Stimulated activated CD4-positive, alpha-beta T cell treated with anti-CD3 and anti-CD28 coated beads, Interleukin-1b, Interleukin-23, amount 100 ng/mL, for 1 hour (primary cell): ENCODE measurements around the gene PNPLA3.

Source experiments
- DNase-seq, 2 donors: peaks; one replicate each; pipeline ENCODE4 v3.0.0-alpha.2; 2020; ENCODE audit warnings: low read depth in 2 of 2

The PNPLA3 gene

DNA sequence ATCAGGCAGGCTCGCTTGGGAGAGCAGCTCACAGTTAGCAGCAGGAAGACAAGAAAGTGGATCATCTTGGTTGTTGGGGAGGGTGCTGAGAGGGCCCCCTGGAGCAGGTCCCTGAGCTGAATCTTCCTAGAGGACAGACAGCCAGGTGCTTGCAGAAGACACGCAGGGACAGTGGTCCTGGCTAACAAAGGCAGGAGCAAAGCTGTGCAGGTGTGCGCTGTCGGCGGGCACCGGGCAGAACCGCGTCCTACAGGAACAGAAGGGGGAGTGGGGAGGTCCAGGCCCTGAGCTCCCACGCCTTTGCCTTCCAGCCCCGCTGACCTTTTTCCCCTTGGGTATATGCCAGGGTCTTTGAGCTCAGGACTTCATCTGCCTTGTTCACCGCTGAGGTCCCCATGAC is 70.4 kb downstream of the PNPLA3 start:
- no peak for DNase-seq

DNA sequence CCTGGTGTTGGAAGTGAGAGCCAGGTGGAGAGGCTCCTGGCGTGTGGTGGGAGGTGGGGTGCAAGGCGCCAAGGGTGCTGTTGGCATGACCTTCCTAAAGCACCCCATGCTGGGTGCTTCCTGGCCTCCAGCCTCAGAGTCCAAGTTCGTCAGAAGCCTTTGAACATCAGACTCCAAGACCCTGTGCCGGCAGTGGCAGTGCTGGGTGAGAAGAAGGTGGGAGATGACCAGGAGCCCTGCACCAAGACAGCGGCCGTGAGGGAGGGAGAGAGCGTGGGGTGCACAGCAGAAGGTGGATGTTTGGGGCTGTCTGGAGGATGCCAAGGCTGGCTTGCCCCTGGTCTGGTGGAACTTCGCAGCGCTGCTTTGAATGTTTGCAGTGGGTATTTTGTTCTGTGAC is 70.8 kb downstream of the PNPLA3 start:
- DNase-seq = no peak

DNA sequence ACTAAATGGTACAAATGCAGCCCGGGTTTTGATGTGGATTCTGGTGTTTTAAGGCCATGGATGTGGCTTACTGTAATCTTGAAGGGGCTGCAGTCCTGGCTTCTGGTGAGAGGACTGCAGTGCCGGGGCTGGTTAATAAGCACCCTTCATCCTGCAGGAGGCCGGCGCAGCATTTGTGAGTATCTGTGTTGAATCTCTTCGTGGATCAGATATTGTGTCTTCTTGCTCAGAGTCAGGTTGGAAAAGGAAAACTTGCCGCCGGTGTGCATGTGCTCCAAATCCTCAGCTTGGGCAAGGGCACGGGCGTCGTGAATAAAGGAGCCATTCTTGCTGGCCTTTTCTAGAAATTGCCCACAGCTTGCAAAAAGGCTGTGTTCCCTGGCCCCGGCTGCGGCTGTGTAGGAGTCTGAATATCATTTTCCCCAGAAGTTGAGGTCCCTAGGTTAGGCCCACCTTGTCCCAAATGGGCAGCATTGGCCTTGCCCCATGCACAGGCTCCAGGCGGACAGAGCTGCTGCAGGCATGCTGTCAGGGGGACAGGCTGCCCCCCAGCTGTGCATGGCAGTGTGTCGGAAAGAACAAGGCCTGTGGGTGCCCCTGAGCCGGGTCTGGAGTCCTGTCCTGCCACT is 71.6 kb downstream of the PNPLA3 start:
- no peak for DNase-seq

DNA sequence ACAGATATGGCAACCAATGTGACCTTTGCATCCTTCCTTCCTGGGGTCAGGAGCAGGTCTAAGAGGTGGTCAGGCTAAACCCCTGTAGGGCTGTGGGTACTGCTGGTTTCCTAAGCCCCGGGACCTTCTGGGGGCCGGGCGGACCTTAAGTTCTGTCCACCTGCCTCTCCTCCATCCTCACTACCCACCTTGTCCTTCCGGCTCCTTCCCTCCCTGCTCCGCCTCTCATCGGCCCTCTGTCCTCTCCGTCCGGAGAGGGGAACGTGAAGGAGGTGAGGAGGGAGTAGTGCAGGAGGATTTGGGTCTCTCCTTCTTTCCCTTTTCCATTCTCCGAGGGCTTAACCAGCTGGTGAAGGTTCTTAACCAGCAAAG is 72.2 kb downstream of the PNPLA3 start:
- DNase-seq = no peak

DNA sequence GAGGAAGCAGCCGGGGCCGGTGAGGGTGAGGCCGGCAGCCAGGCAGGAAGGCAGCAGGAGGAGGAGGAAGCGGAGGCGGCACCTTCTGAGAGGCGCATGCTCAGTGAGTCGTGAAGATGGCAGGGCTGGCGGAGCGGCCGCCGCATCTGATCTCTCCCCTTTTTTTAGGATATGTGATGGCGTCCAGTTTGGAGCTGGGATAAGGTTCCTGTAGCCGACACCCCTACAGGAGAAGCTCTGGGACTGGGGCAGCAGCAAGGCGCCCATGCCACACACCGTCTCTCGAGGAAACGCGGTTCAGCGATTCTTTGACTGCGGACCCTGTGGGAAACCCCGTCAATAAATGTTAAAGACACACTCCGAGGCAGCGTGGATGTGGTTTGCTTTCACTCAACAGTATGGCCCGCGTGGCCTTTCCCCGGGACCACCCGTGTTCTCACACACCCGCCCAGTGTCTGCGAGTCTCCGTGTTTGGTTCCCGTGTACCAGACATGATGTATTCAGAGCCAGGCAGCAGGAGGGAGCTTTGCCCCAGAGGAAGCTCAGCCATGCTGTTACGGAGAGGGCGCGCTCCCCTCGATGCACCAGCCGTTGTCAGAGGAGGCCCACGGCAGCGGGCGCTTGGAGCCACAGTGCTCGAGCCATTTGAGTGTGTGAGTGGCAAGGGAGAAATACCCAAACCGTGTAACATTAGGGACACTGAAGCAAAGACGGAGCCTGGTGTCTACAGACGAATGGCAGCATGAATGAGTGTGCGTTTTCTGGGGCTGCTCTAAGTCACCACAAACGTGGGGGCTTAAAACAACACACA is 72.8 kb downstream of the PNPLA3 start:
- peak; percentile 25 to 48 for DNase-seq

DNA sequence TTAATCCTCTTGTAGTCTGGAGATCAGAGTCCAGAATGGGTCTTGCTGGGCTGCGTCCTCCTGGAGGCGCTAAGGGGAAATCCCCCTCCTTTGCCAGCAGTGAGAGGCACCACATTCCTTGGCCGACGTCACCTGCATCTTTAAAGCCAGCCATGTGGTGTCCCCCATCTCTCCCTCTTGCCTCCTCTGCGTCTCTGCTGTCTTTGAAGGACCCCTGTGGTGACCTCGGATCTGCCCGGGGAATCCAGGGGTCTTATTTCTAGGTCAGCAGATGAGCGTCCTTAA is 73.3 kb downstream of the PNPLA3 start:
- no peak for DNase-seq
